Mesothelial cell of epicardium (in vitro differentiated cells): ENCODE measurements around the gene KCNH5. TPM values are rescaled to one million over a fixed set of nuclear protein-coding genes. Genes with fewer than 3 reads are reported as not detected.

Experiments
- DNase-seq, 2 experiments: peaks; one replicate each; pipeline ENCODE4 v3.0.0; 2021; ENCODE audit warnings: low spot score in 2 of 2; ENCODE audit not compliant: unreplicated experiment in 2 of 2
- H3K27ac Mint-ChIP-seq: 2 replicates; pipeline ENCODE4 v1.8.0; 2021; ENCODE audit warnings: mixed read lengths
- H3K27me3 Mint-ChIP-seq: 2 replicates; pipeline ENCODE4 v1.8.0; 2021; ENCODE audit warnings: low read depth, mixed read lengths
- H3K36me3 Mint-ChIP-seq: 2 replicates; pipeline ENCODE4 v1.8.0; 2021; ENCODE audit warnings: mixed read lengths
- H3K4me1 Mint-ChIP-seq: 2 replicates; pipeline ENCODE4 v1.8.0; 2021; ENCODE audit warnings: mixed read lengths
- H3K4me3 Mint-ChIP-seq: 2 replicates; pipeline ENCODE4 v1.8.0; 2021; ENCODE audit warnings: mild to moderate bottlenecking, moderate library complexity, mixed read lengths
- H3K9me3 Mint-ChIP-seq: 2 replicates; pipeline ENCODE4 v1.8.0; 2021; ENCODE audit warnings: mixed read lengths
- CTCF ChIP-seq: fragments of 200-600 bp; sonication (generic); IDR thresholded peaks from one replicate; pipeline ENCODE4 v1.5.0; 2021; ENCODE audit warnings: antibody characterized with exemption; ENCODE audit not compliant: unreplicated experiment
- total RNA-seq: library from RNA; stranded (reverse); gene quantifications from 3 replicates; pipeline ENCODE4 v1.2.1, GENCODE V29; 2021

Gene KCNH5
- total RNA-seq, 1 donor from 2014 or later, result 2.5 TPM

- H3K4me3 Mint-ChIP-seq, result no peak overlapping the region
- H3K36me3 Mint-ChIP-seq, result peaks cover 2% of the 10 kb centered on the region
- peaks cover 26% of the 10 kb centered on the region for H3K4me1 Mint-ChIP-seq
- H3K9me3 Mint-ChIP-seq, result peaks cover 26% of the 10 kb centered on the region
- H3K27me3 Mint-ChIP-seq, result no peaks in the 10 kb centered on the region
- TF ChIP-seq CTCF, result no peak
- DNase-seq, result no peak
- no peak overlapping the region for H3K27ac Mint-ChIP-seq
Observed at GRCh38 chr14:62658631-62659030, 386.6 kb downstream of the KCNH5 start.

GRCh38 chr14:62657376-62657775, 387.9 kb downstream of the KCNH5 start:
- no peak for DNase-seq
- Mint-ChIP-seq H3K36me3 (peaks cover 2% of the 10 kb centered on the region), H3K9me3 (peaks cover 26% of the 10 kb centered on the region), H3K27ac (no peak overlapping the region), H3K4me3 (no peak overlapping the region), H3K27me3 (no peaks in the 10 kb centered on the region), H3K4me1 (peaks cover 25% of the 10 kb centered on the region)
- no peak for TF ChIP-seq CTCF

GRCh38 chr14:62655166-62655565, 390.1 kb downstream of the KCNH5 start:
- Mint-ChIP-seq H3K36me3 (no peaks in the 10 kb centered on the region), H3K4me1 (peaks cover 21% of the 10 kb centered on the region), H3K4me3 (no peak overlapping the region), H3K9me3 (peaks cover 9% of the 10 kb centered on the region), H3K27ac (peak overlapping the region; percentile 41), H3K27me3 (no peaks in the 10 kb centered on the region)
- no peak for TF ChIP-seq CTCF
- no peak for DNase-seq

- no peaks in the 10 kb centered on the region for H3K27me3 Mint-ChIP-seq
- no peak overlapping the region for H3K4me3 Mint-ChIP-seq
- H3K4me1 Mint-ChIP-seq, result peaks cover 21% of the 10 kb centered on the region
- DNase-seq, result no peak
- H3K27ac Mint-ChIP-seq, result peak overlapping the region; percentile 15
- peaks cover 7% of the 10 kb centered on the region for H3K9me3 Mint-ChIP-seq
- H3K36me3 Mint-ChIP-seq, result no peaks in the 10 kb centered on the region
- TF ChIP-seq CTCF, result no peak
Observed at GRCh38 chr14:62654641-62655040, 390.6 kb downstream of the KCNH5 start.

Other genes with a start within 250 kb of the KCNH5 start
- 12.3 to 15.7 TPM (median 15.2 TPM) in 3 replicates for gene RHOJ, start 159.0 kb upstream of the KCNH5 start, total RNA-seq